Activated CD4-positive, alpha-beta T cell treated with anti-CD3 and anti-CD28 coated beads for 24 hours (primary cell): ENCODE results near the gene SHCBP1L.
"Not testable (repeated sequence)": the region's sequence is repeated elsewhere in the genome, so short reads cannot be mapped to it uniquely, and the experiment has no call there.

ENCODE experiments used
- DNase-seq, 2 donors: peaks; one replicate each; pipeline ENCODE4 v3.0.0-alpha.2; 2020; ENCODE audit warnings: low read depth in 2 of 2

Gene SHCBP1L

GRCh38 chr1:182965096-182965495 is 12.1 kb upstream of the SHCBP1L start:
- DNase-seq, result no peak

GRCh38 chr1:182962554-182963115 is 9.7 kb upstream of the SHCBP1L start:
- DNase-seq, result no peak

- DNase-seq, result no peak
Measured at GRCh38 chr1:182960046-182960445, 7.1 kb upstream of the SHCBP1L start.

GRCh38 chr1:182957902-182958395 is 5.0 kb upstream of the SHCBP1L start:
- no peak for DNase-seq

GRCh38 chr1:182956708-182957365 is 3.9 kb upstream of the SHCBP1L start:
- DNase-seq, result no peak

- no peak for DNase-seq
Measured at GRCh38 chr1:182955596-182956588, 2.9 kb upstream of the SHCBP1L start.

GRCh38 chr1:182953826-182954225 is 860 bp upstream of the SHCBP1L start:
- no peak for DNase-seq

- not testable (repeated sequence) for DNase-seq
Measured at GRCh38 chr1:182943336-182943735, 9.6 kb downstream of the SHCBP1L start.

- DNase-seq, result not testable (repeated sequence)
Measured at GRCh38 chr1:182942145-182942544, 10.8 kb downstream of the SHCBP1L start.

GRCh38 chr1:182939413-182939812 is 13.6 kb downstream of the SHCBP1L start:
- DNase-seq, result no peak

GRCh38 chr1:182935716-182936115 is 17.2 kb downstream of the SHCBP1L start:
- DNase-seq, result no peak

GRCh38 chr1:182930985-182931384 is 22.0 kb downstream of the SHCBP1L start:
- DNase-seq, result no peak

- no peak for DNase-seq
Measured at GRCh38 chr1:182927693-182928433, 25.1 kb downstream of the SHCBP1L start.

GRCh38 chr1:182925661-182926060 is 27.3 kb downstream of the SHCBP1L start:
- DNase-seq, result no peak

- DNase-seq, result no peak
Measured at GRCh38 chr1:182917378-182917777, 35.6 kb downstream of the SHCBP1L start.

- DNase-seq, result no peak
Measured at GRCh38 chr1:182913401-182913800, 39.6 kb downstream of the SHCBP1L start.

GRCh38 chr1:182910143-182910542 is 42.8 kb downstream of the SHCBP1L start:
- DNase-seq, result no peak

GRCh38 chr1:182909578-182909977 is 43.4 kb downstream of the SHCBP1L start:
- DNase-seq, result no peak

- DNase-seq, result no peak
Measured at GRCh38 chr1:182905321-182905720, 47.6 kb downstream of the SHCBP1L start.

GRCh38 chr1:182901946-182902345 is 51.0 kb downstream of the SHCBP1L start:
- not testable (repeated sequence) for DNase-seq

GRCh38 chr1:182897696-182898095 is 55.3 kb downstream of the SHCBP1L start:
- DNase-seq, result no peak
